Measurements from ENCODE around the gene BTBD9.

The BTBD9 gene

DNA sequence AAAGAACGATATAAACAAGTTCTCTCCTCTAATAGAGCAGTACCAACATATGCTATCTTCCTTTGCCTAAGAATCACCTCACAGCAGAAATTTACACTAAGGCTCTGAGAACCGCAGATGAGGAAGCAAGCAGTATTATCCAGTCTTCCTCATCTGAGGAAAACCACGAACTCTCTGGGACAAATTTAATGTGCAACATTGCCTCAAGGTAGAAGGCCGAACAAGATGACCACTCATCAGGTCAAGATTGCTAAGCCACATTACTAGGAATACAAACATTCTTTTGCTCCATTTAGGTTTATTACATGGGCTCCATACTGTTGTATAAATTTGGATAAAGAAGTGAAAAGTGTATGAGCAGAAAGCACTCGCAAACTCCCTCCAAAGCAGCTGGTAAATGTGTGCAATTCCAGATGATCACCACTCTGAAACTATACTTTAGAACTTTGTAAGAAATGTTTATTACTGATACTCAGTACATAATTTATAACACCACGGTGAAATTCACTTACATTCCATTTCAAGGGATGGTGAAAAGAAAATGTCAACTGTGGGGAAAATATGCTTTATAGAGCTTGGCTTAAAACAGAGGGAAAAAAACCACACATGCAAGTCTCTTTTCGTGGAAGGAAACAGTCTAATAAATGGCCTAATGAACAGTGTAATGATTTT, 398.4 kb downstream of the BTBD9 start:
- Histone ChIP-seq H3K4me3 (ENCODE audit: low read length) (no peak overlapping the region), H3K4me1 (ENCODE audit: control insufficient read depth, low read depth, low read length) (no peaks in the 10 kb centered on the region)

GRCh38 chr6:38239719-38240451, 399.8 kb downstream of the BTBD9 start:
- Histone ChIP-seq H3K27ac (ENCODE audit: low read length) (no peak overlapping the region), H3K4me3 (ENCODE audit: low read length) (no peak overlapping the region), H3K9me3 (ENCODE audit: control insufficient read depth, low read depth, low read length) (no peaks in the 10 kb centered on the region), H3K4me1 (ENCODE audit: control insufficient read depth, low read depth, low read length) (peaks cover 9% of the 10 kb centered on the region), H3K27me3 (ENCODE audit: control insufficient read depth, insufficient read depth, low read length) (no peaks in the 10 kb centered on the region), H3K36me3 (ENCODE audit: control insufficient read depth, low read depth, low read length) (no peaks in the 10 kb centered on the region), H3K9ac (ENCODE audit: low read length) (no peak overlapping the region)

More for the DNA sequence above, 398.4 kb downstream of the BTBD9 start:
- Histone ChIP-seq H3K9ac (ENCODE audit: low read length) (no peak overlapping the region), H3K9me3 (ENCODE audit: control insufficient read depth, low read depth, low read length) (no peaks in the 10 kb centered on the region), H3K27ac (ENCODE audit: low read length) (no peak overlapping the region), H3K27me3 (ENCODE audit: control insufficient read depth, insufficient read depth, low read length) (no peaks in the 10 kb centered on the region), H3K36me3 (ENCODE audit: control insufficient read depth, low read depth, low read length) (no peaks in the 10 kb centered on the region)

GRCh38 chr6:38236631-38237030, 403.1 kb downstream of the BTBD9 start:
- H3K27ac ChIP-seq (ENCODE audit: low read length): no peak overlapping the region
- H3K4me1 ChIP-seq (ENCODE audit: control insufficient read depth, low read depth, low read length): peaks cover 19% of the 10 kb centered on the region
- H3K27me3 ChIP-seq (ENCODE audit: control insufficient read depth, insufficient read depth, low read length): no peaks in the 10 kb centered on the region
- H3K9me3 ChIP-seq (ENCODE audit: control insufficient read depth, low read depth, low read length): no peaks in the 10 kb centered on the region
- H3K4me3 ChIP-seq (ENCODE audit: low read length): no peak overlapping the region
- H3K9ac ChIP-seq (ENCODE audit: low read length): no peak overlapping the region
- H3K36me3 ChIP-seq (ENCODE audit: control insufficient read depth, low read depth, low read length): no peaks in the 10 kb centered on the region

GRCh38 chr6:38234934-38235682, 404.6 kb downstream of the BTBD9 start:
- H3K36me3 ChIP-seq (ENCODE audit: control insufficient read depth, low read depth, low read length): no peaks in the 10 kb centered on the region
- no peaks in the 10 kb centered on the region for H3K9me3 ChIP-seq (ENCODE audit: control insufficient read depth, low read depth, low read length)
- H3K4me3 ChIP-seq (ENCODE audit: low read length): no peak overlapping the region
- no peak overlapping the region for H3K9ac ChIP-seq (ENCODE audit: low read length)
- H3K27me3 ChIP-seq (ENCODE audit: control insufficient read depth, insufficient read depth, low read length): no peaks in the 10 kb centered on the region
- H3K27ac ChIP-seq (ENCODE audit: low read length): no peak overlapping the region
- peaks cover 19% of the 10 kb centered on the region for H3K4me1 ChIP-seq (ENCODE audit: control insufficient read depth, low read depth, low read length)

DNA sequence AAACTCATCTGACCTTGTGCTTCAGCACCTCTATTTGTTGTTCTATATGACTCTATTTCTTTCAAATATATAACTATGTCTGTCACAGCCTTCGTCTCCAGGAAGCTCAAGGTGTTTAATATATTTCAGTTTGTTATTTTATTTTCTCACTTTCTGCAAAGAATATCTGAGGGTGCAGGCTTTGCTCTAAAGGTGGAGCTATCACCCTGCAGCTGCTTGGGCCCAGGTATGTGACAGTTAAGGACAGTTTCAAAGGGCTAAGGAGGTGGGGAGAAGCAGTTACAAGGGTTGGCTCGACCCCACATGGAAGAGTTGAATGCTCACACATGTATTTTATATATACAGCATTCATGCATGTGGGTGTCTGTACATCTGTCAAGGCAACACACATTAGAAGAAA, 405.6 kb downstream of the BTBD9 start:
- no peaks in the 10 kb centered on the region for H3K27me3 ChIP-seq (ENCODE audit: control insufficient read depth, insufficient read depth, low read length)
- H3K4me1 ChIP-seq (ENCODE audit: control insufficient read depth, low read depth, low read length): peaks cover 19% of the 10 kb centered on the region
- H3K36me3 ChIP-seq (ENCODE audit: control insufficient read depth, low read depth, low read length): no peaks in the 10 kb centered on the region
- H3K4me3 ChIP-seq (ENCODE audit: low read length): no peak overlapping the region
- no peak overlapping the region for H3K9ac ChIP-seq (ENCODE audit: low read length)
- H3K27ac ChIP-seq (ENCODE audit: low read length): no peak overlapping the region
- no peaks in the 10 kb centered on the region for H3K9me3 ChIP-seq (ENCODE audit: control insufficient read depth, low read depth, low read length)

DNA sequence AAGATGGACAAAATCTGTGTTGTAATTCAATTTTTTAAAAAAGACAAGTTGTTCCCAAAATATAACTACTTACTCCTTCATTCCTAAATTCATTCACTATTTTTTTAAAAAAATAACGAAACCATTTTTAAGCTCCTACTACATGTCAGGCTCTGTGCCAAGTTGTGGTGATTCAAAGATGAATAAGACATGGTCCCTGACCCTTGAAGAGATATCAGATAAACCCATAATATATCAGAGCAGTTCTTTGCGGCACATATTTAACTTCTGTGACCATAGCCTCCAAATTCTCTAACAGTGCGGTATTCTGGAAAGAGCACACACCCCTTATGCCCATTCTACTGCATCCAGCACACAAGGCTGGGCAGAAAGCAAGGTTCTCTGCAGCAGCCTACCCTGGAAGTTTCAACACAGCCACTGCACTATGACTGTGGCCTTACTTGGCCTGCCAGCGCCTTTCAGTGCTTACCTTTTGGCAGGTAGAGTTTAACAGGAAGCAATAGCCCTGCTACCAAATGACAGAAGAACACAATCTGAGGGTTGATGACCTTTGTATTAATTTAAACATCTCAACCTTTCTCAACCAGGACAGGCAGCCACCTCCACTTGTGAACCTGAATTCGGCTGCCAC, 406.5 kb downstream of the BTBD9 start:
- Histone ChIP-seq H3K4me3 (ENCODE audit: low read length) (no peak overlapping the region), H3K36me3 (ENCODE audit: control insufficient read depth, low read depth, low read length) (no peaks in the 10 kb centered on the region), H3K9ac (ENCODE audit: low read length) (no peak overlapping the region), H3K27ac (ENCODE audit: low read length) (no peak overlapping the region), H3K9me3 (ENCODE audit: control insufficient read depth, low read depth, low read length) (no peaks in the 10 kb centered on the region), H3K4me1 (ENCODE audit: control insufficient read depth, low read depth, low read length) (peaks cover 19% of the 10 kb centered on the region), H3K27me3 (ENCODE audit: control insufficient read depth, insufficient read depth, low read length) (no peaks in the 10 kb centered on the region)

DNA sequence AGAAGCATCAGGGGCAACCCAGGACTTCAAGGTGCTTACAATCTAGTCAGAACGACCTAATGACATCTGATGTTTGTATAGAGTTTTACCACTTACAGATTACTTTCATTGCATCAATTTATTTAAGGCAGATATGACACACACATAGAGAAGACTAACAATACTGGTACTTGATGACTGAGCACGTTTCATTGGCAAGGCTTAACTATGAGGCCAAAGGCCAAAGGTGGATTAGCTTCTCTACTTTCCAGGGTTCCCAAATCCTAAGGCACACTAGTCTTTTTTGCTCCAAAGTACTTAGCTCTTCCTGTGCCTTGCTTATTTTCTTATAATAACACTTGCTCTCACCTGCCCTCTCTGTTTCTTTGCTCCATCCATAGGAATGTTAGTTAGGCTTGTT, 414.0 kb downstream of the BTBD9 start:
- Histone ChIP-seq H3K9ac (ENCODE audit: low read length) (no peak overlapping the region), H3K27ac (ENCODE audit: low read length) (no peak overlapping the region), H3K4me1 (ENCODE audit: control insufficient read depth, low read depth, low read length) (no peaks in the 10 kb centered on the region), H3K9me3 (ENCODE audit: control insufficient read depth, low read depth, low read length) (no peaks in the 10 kb centered on the region), H3K27me3 (ENCODE audit: control insufficient read depth, insufficient read depth, low read length) (no peaks in the 10 kb centered on the region), H3K36me3 (ENCODE audit: control insufficient read depth, low read depth, low read length) (no peaks in the 10 kb centered on the region), H3K4me3 (ENCODE audit: low read length) (no peak overlapping the region)

- H3K4me3 ChIP-seq (ENCODE audit: low read length): no peak overlapping the region
- H3K4me1 ChIP-seq (ENCODE audit: control insufficient read depth, low read depth, low read length): no peaks in the 10 kb centered on the region
- H3K27ac ChIP-seq (ENCODE audit: low read length): no peak overlapping the region
- no peaks in the 10 kb centered on the region for H3K9me3 ChIP-seq (ENCODE audit: control insufficient read depth, low read depth, low read length)
- H3K27me3 ChIP-seq (ENCODE audit: control insufficient read depth, insufficient read depth, low read length): no peaks in the 10 kb centered on the region
- no peaks in the 10 kb centered on the region for H3K36me3 ChIP-seq (ENCODE audit: control insufficient read depth, low read depth, low read length)
- H3K9ac ChIP-seq (ENCODE audit: low read length): no peak overlapping the region
These were observed 418.5 kb downstream of the BTBD9 start for GRCh38 chr6:38221251-38221650.

DNA sequence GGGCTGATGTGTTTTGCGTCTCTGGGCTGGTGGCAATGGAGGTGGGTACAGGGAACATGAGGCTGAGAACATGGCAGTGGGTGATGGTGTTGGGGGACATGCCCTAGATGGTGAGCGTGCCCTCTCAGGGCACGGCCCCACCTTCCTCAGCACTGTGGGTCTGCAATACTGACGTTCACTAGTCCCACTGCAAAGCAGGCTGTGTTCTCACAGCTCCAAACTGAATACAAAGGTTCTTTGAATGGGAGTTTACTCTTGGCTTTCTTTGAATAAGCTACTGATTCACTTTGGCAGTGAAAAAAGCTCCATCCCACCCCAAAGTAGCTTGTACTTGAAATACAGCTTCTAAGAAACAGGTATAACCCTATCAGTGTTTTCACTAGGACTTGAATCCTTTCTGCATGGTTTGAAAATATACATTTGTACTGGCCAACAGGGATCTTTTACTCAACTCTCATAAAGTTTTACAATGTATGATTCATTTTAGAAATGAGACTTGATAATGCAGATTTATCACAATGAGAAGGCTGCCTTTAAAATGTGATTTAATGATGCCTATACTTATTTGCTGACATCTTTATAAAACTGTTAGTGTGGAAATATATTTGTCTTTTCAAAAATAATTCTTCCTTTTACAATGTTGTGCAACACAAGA, 419.5 kb downstream of the BTBD9 start:
- H3K9ac ChIP-seq (ENCODE audit: low read length): no peak overlapping the region
- H3K4me3 ChIP-seq (ENCODE audit: low read length): no peak overlapping the region
- H3K27ac ChIP-seq (ENCODE audit: low read length): no peak overlapping the region
- H3K36me3 ChIP-seq (ENCODE audit: control insufficient read depth, low read depth, low read length): no peaks in the 10 kb centered on the region
- H3K27me3 ChIP-seq (ENCODE audit: control insufficient read depth, insufficient read depth, low read length): no peaks in the 10 kb centered on the region
- H3K4me1 ChIP-seq (ENCODE audit: control insufficient read depth, low read depth, low read length): peaks cover 5% of the 10 kb centered on the region
- no peaks in the 10 kb centered on the region for H3K9me3 ChIP-seq (ENCODE audit: control insufficient read depth, low read depth, low read length)

DNA sequence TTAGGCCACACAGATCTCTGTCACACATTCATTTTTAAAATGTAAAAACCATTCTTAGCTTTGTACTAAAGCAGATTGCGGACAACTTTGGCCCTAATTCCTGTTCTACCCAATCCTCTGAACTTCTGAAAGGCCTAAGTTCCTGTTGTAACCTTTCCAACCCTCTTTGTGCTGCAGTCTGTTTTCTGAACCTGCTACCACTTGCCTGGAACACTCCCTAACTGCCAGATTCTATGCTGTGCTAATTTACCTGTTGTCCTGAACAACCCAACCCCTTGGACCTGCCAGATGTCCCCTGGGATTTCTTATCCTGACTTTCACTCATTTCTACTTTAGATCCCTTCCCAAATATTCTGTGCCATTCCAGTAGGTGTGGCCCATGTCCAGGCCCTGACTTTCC, 421.5 kb downstream of the BTBD9 start:
- Histone ChIP-seq H3K4me3 (ENCODE audit: low read length) (no peak overlapping the region), H3K9me3 (ENCODE audit: control insufficient read depth, low read depth, low read length) (no peaks in the 10 kb centered on the region), H3K9ac (ENCODE audit: low read length) (no peak overlapping the region), H3K27me3 (ENCODE audit: control insufficient read depth, insufficient read depth, low read length) (no peaks in the 10 kb centered on the region), H3K4me1 (ENCODE audit: control insufficient read depth, low read depth, low read length) (peaks cover 9% of the 10 kb centered on the region), H3K27ac (ENCODE audit: low read length) (no peak overlapping the region), H3K36me3 (ENCODE audit: control insufficient read depth, low read depth, low read length) (no peaks in the 10 kb centered on the region)

DNA sequence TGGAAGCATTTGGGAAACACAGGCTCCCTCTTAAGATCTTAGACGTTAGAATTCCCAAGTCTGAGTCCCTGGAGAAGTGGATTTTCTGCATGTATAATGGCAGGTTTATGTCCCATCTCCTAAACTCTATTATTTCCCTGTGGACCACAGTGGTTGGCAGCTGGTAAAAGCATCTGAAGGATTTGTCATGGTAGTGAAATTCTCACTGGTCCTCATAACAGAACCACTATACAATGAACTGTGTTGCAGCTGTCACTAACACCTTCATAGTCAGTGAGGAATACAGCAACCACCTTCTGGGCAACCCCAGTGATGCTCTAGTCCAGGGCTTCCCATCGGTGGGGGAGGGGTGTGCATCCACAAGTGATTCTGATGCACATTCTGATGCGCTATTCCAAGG, 423.3 kb downstream of the BTBD9 start:
- Histone ChIP-seq H3K36me3 (ENCODE audit: control insufficient read depth, low read depth, low read length) (no peaks in the 10 kb centered on the region), H3K4me1 (ENCODE audit: control insufficient read depth, low read depth, low read length) (peaks cover 21% of the 10 kb centered on the region), H3K27ac (ENCODE audit: low read length) (no peak overlapping the region), H3K27me3 (ENCODE audit: control insufficient read depth, insufficient read depth, low read length) (no peaks in the 10 kb centered on the region), H3K9ac (ENCODE audit: low read length) (no peak overlapping the region), H3K9me3 (ENCODE audit: control insufficient read depth, low read depth, low read length) (no peaks in the 10 kb centered on the region), H3K4me3 (ENCODE audit: low read length) (no peak overlapping the region)
